ENCODE results near the gene TRAK1. TPM values are rescaled to one million over a fixed set of nuclear protein-coding genes. Genes with fewer than 3 reads are reported as not detected.

The TRAK1 gene
- total and polyA plus RNA-seq, 10 of the 15 experiments (the other 5 are each of a cell fraction or from before 2014, with no cell fraction given): 6.6 to 46.2 (median 23.7) TPM

DNA sequence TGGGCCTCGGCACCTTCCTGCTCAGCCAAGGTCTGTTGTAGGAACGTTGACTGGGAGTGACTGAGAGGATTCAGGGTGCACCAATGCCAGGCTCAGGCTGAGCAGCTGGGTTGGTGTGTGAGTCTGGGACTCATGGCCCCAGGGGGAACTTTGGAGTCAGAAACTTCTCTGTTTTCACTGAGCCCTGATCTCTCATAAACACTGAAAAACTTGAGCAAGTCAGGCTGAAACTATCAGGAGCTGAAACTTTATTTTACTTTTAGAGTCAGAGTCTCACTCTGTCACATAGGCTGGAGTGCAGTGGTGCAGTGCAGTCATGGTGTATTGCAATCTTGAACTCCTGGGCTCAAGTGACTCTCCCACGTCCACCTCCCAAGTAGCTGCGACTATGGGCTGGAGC is 3.0 kb downstream of the TRAK1 start:
- Histone ChIP-seq H3K4me3 (no peak overlapping the region), H2AFZ (ENCODE audit: control insufficient read depth, low read depth, low read length) (no peak overlapping the region), H3K27me3 (replicated peaks in 1 of 2; ENCODE audit: control insufficient read depth in 2 of 2, insufficient read depth in 2 of 2, low read length in 1 of 2) (no peaks in the 10 kb centered on the region), H3K36me3 (ENCODE audit: control insufficient read depth in 2 of 2, insufficient read depth in 2 of 2, low read length in 1 of 2) (peaks cover 14 to 28% of the 10 kb centered on the region in 2 experiments), H3K27ac (ENCODE audit: control insufficient read depth, insufficient read depth) (peak overlapping the region; percentile 78), H3K4me2 (ENCODE audit: control insufficient read depth, insufficient read depth) (peak overlapping the region; percentile 75), H4K20me1 (ENCODE audit: control insufficient read depth, insufficient read depth) (no peaks in the 10 kb centered on the region), H3K4me1 (ENCODE audit: control insufficient read depth, insufficient read depth, low read length) (peaks cover 62% of the 10 kb centered on the region), H3K79me2 (ENCODE audit: control insufficient read depth, insufficient read depth, low read length) (peaks cover 30% of the 10 kb centered on the region), H3K9ac (ENCODE audit: control insufficient read depth, insufficient read depth, low read length) (no peak overlapping the region; the same call in 1 of the 2 replicates), H3K9me3 (replicated peaks; ENCODE audit: control insufficient read depth, insufficient read depth, low read length) (peaks cover 18% of the 10 kb centered on the region)
- RAD21 ChIA-PET (ENCODE audit: unreplicated experiment): interaction anchor here (1.1 to 3.1 kb wide), 10 partner anchors 9 to 97 kb away, joined by 3 to 23 read pairs (median 5); no protein-coding TSS in a partner anchor
- FAIRE-seq (peak; percentile 84), DNase-seq (ENCODE audit: low read depth, low spot score) (peak; percentile 64), ATAC-seq (peak; percentile 71)
- SMC1A ChIA-PET (ENCODE audit: uncharacterized antibody, unreplicated experiment): interaction anchor here (0.6 to 4.2 kb wide), 16 partner anchors 9 to 275 kb away, joined by 3 to 35 read pairs (median 3); no protein-coding TSS in a partner anchor
- POLR2A ChIA-PET: interaction anchor here (0.7 to 2.4 kb wide), 8 partner anchors 10 to 82 kb away, joined by 3 to 14 read pairs (median 4); no protein-coding TSS in a partner anchor
- in situ Hi-C loops (cut with MboI): no loop called here
- no TSS peak for BruUV-seq (replicated peaks)
- 1% methylated on average over 4 of the region's 4 CpGs for WGBS (ENCODE audit: insufficient coverage, insufficient replicate concordance, low lambda C conversion rate, missing lambda C conversion rate)
- intact Hi-C loops (cut with micrococcal nuclease; ENCODE audit: unreplicated experiment): loop anchor here (10.0 kb wide), 1 partner anchor 879 kb away; no protein-coding TSS in a partner anchor
- CTCF ChIA-PET: interaction anchor here (0.5 to 2.3 kb wide), 6 partner anchors 10 to 349 kb away, joined by 3 to 8 read pairs (median 4); no protein-coding TSS in a partner anchor
- 0 out of 2 replicates have a peak, but pooled peaks have one; percentile 4 for TF ChIP-seq SMC3 (IDR thresholded peaks at IDR 0.05; ENCODE audit: borderline replicate concordance, low read length)
- TF ChIP-seq CHD2 (IDR thresholded peaks at IDR 0.05; ENCODE audit: borderline replicate concordance, low read depth, low read length): no peak
- no peak for TF ChIP-seq ZNF207 (IDR thresholded peaks at IDR 0.05; ENCODE audit: borderline replicate concordance)
- TF ChIP-seq, protein P1, sequence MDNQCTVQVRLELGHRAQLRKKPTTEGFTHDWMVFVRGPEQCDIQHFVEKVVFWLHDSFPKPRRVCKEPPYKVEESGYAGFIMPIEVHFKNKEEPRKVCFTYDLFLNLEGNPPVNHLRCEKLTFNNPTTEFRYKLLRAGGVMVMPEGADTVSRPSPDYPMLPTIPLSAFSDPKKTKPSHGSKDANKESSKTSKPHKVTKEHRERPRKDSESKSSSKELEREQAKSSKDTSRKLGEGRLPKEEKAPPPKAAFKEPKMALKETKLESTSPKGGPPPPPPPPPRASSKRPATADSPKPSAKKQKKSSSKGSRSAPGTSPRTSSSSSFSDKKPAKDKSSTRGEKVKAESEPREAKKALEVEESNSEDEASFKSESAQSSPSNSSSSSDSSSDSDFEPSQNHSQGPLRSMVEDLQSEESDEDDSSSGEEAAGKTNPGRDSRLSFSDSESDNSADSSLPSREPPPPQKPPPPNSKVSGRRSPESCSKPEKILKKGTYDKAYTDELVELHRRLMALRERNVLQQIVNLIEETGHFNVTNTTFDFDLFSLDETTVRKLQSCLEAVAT (IDR thresholded peaks at IDR 0.05): no peak
- TF ChIP-seq RELA (IDR thresholded peaks at IDR 0.05; ENCODE audit: borderline replicate concordance, partially characterized antibody): no peak
- peak; percentile 10; the same call in 1 of the 2 replicates for TF ChIP-seq RAD21 (IDR thresholded peaks at IDR 0.05; ENCODE audit: insufficient read depth, low read depth, low read length)
- TF ChIP-seq TBL1XR1 (IDR thresholded peaks at IDR 0.05; ENCODE audit: low read depth, low read length): no peak
- TF ChIP-seq, protein P2, sequence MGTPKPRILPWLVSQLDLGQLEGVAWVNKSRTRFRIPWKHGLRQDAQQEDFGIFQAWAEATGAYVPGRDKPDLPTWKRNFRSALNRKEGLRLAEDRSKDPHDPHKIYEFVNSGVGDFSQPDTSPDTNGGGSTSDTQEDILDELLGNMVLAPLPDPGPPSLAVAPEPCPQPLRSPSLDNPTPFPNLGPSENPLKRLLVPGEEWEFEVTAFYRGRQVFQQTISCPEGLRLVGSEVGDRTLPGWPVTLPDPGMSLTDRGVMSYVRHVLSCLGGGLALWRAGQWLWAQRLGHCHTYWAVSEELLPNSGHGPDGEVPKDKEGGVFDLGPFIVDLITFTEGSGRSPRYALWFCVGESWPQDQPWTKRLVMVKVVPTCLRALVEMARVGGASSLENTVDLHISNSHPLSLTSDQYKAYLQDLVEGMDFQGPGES (IDR thresholded peaks at IDR 0.05): no peak
- TF ChIP-seq SUPT20H (IDR thresholded peaks at IDR 0.05; ENCODE audit: borderline replicate concordance, control insufficient read depth, low read depth, low read length): no peak
- TF ChIP-seq, protein P3, sequence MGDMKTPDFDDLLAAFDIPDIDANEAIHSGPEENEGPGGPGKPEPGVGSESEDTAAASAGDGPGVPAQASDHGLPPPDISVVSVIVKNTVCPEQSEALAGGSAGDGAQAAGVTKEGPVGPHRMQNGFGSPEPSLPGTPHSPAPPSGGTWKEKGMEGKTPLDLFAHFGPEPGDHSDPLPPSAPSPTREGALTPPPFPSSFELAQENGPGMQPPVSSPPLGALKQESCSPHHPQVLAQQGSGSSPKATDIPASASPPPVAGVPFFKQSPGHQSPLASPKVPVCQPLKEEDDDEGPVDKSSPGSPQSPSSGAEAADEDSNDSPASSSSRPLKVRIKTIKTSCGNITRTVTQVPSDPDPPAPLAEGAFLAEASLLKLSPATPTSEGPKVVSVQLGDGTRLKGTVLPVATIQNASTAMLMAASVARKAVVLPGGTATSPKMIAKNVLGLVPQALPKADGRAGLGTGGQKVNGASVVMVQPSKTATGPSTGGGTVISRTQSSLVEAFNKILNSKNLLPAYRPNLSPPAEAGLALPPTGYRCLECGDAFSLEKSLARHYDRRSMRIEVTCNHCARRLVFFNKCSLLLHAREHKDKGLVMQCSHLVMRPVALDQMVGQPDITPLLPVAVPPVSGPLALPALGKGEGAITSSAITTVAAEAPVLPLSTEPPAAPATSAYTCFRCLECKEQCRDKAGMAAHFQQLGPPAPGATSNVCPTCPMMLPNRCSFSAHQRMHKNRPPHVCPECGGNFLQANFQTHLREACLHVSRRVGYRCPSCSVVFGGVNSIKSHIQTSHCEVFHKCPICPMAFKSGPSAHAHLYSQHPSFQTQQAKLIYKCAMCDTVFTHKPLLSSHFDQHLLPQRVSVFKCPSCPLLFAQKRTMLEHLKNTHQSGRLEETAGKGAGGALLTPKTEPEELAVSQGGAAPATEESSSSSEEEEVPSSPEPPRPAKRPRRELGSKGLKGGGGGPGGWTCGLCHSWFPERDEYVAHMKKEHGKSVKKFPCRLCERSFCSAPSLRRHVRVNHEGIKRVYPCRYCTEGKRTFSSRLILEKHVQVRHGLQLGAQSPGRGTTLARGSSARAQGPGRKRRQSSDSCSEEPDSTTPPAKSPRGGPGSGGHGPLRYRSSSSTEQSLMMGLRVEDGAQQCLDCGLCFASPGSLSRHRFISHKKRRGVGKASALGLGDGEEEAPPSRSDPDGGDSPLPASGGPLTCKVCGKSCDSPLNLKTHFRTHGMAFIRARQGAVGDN (IDR thresholded peaks at IDR 0.05): no peak
- 0 out of 2 replicates have a peak, but pooled peaks have one; percentile 22 for TF ChIP-seq IRF4 (IDR thresholded peaks at IDR 0.05; ENCODE audit: low read depth, low read length)
- peak; percentile 66 for TF ChIP-seq MEF2B (IDR thresholded peaks at IDR 0.05; ENCODE audit: partially characterized antibody, poor library complexity, severe bottlenecking)
- TF ChIP-seq, protein P4, sequence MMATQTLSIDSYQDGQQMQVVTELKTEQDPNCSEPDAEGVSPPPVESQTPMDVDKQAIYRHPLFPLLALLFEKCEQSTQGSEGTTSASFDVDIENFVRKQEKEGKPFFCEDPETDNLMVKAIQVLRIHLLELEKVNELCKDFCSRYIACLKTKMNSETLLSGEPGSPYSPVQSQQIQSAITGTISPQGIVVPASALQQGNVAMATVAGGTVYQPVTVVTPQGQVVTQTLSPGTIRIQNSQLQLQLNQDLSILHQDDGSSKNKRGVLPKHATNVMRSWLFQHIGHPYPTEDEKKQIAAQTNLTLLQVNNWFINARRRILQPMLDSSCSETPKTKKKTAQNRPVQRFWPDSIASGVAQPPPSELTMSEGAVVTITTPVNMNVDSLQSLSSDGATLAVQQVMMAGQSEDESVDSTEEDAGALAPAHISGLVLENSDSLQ (IDR thresholded peaks at IDR 0.05): no peak
- peak; percentile 51; the same call in 1 of the 2 replicates for TF ChIP-seq PAX5 (IDR thresholded peaks at IDR 0.05; ENCODE audit: borderline replicate concordance, low read depth, low read length)

Measured in GM12878 (cell line).